Subcutaneous abdominal adipose tissue (tissue), 5 donors: ENCODE results near the gene HPCAL1.
A peak's percentile ranks its signal among the peaks of the same experiment; 100 is the strongest.

ENCODE experiments used
- H3K27ac ChIP-seq: one replicate; pipeline ENCODE4 v1.7.0; 2013; ENCODE audit warnings: low read depth, mild to moderate bottlenecking, inconsistent platforms, low read length, moderate library complexity
- H3K27me3 ChIP-seq, 5 donors: one replicate each; pipeline ENCODE4 v1.7.0; 2013; ENCODE audit warnings: low read length in 5 of 5, inconsistent platforms in 1 of 5; ENCODE audit not compliant: control insufficient read depth in 5 of 5, insufficient read depth in 4 of 5
- H3K36me3 ChIP-seq, 5 donors: one replicate each; pipeline ENCODE4 v1.7.0; 2013; ENCODE audit warnings: low read length in 5 of 5; ENCODE audit not compliant: control insufficient read depth in 5 of 5, insufficient read depth in 5 of 5
- H3K4me1 ChIP-seq, 5 donors: one replicate each; pipeline ENCODE4 v1.7.0; 2013; ENCODE audit warnings: low read length in 5 of 5, mild to moderate bottlenecking in 3 of 5, moderate library complexity in 1 of 5; ENCODE audit not compliant: control insufficient read depth in 5 of 5, insufficient read depth in 5 of 5
- H3K4me3 ChIP-seq, 5 donors: one replicate each; pipeline ENCODE4 v1.7.0; 2013; ENCODE audit warnings: low read length in 5 of 5, low read depth in 1 of 5
- H3K9ac ChIP-seq, 5 donors: one replicate each; pipeline ENCODE4 v1.7.0; 2013; ENCODE audit warnings: low read length in 5 of 5, mild to moderate bottlenecking in 4 of 5, moderate library complexity in 3 of 5
- H3K9me3 ChIP-seq, 5 donors: one replicate each; pipeline ENCODE4 v1.7.0; 2013; ENCODE audit warnings: low read length in 5 of 5; ENCODE audit not compliant: control insufficient read depth in 5 of 5
- donor health status: healthy.
- donor health status: healthy.
- donor health status: healthy.
- donor health status: healthy.
- donor health status: healthy.

HPCAL1 gene

GRCh38 chr2:10381997-10382353 is 79.3 kb downstream of the HPCAL1 start:
- Histone ChIP-seq H3K27ac (no peak overlapping the region), H3K36me3 (no peaks in the 10 kb centered on the region), H3K4me3 (no peak overlapping the region)

GRCh38 chr2:10382354-10383061 is 79.8 kb downstream of the HPCAL1 start:
- Histone ChIP-seq H3K4me1 (peaks cover 9 to 55% (median 32%) of the 10 kb centered on the region in 5 donors), H3K36me3 (no peaks in the 10 kb centered on the region), H3K4me3 (peak overlapping the region in 4 of 5 donors; percentile 4 to 41 (median 30)), H3K9me3 (no peaks in the 10 kb centered on the region), H3K27ac (no peak overlapping the region), H3K27me3 (peaks cover 0 to 17% (median 6%) of the 10 kb centered on the region in 5 donors), H3K9ac (no peak overlapping the region)

More at GRCh38 chr2:10381997-10382353, 79.3 kb downstream of the HPCAL1 start:
- peaks cover 9 to 50% (median 29%) of the 10 kb centered on the region in 5 donors for H3K4me1 ChIP-seq
- no peak overlapping the region for H3K9ac ChIP-seq
- peaks cover 0 to 12% (median 6%) of the 10 kb centered on the region in 5 donors for H3K27me3 ChIP-seq
- H3K9me3 ChIP-seq = no peaks in the 10 kb centered on the region

GRCh38 chr2:10383960-10384734 is 81.4 kb downstream of the HPCAL1 start:
- Histone ChIP-seq H3K9ac (no peak overlapping the region), H3K27ac (no peak overlapping the region), H3K4me3 (no peak overlapping the region), H3K4me1 (peaks cover 9 to 72% (median 32%) of the 10 kb centered on the region in 5 donors), H3K27me3 (peaks cover 0 to 17% (median 6%) of the 10 kb centered on the region in 5 donors), H3K9me3 (no peaks in the 10 kb centered on the region), H3K36me3 (no peaks in the 10 kb centered on the region)

GRCh38 chr2:10385501-10385900 is 82.8 kb downstream of the HPCAL1 start:
- Histone ChIP-seq H3K27me3 (peaks cover 0 to 17% (median 6%) of the 10 kb centered on the region in 5 donors), H3K4me3 (no peak overlapping the region), H3K9me3 (no peaks in the 10 kb centered on the region), H3K27ac (no peak overlapping the region), H3K4me1 (peaks cover 2 to 76% (median 34%) of the 10 kb centered on the region in 5 donors), H3K9ac (no peak overlapping the region), H3K36me3 (no peaks in the 10 kb centered on the region)

- H3K4me3 ChIP-seq = no peak overlapping the region
- H3K36me3 ChIP-seq = no peaks in the 10 kb centered on the region
- no peaks in the 10 kb centered on the region for H3K9me3 ChIP-seq
- peaks cover 0 to 14% (median 6%) of the 10 kb centered on the region in 5 donors for H3K27me3 ChIP-seq
- H3K9ac ChIP-seq = no peak overlapping the region
- H3K4me1 ChIP-seq = peaks cover 2 to 75% (median 34%) of the 10 kb centered on the region in 5 donors
- no peak overlapping the region for H3K27ac ChIP-seq
These were observed 83.4 kb downstream of the HPCAL1 start for GRCh38 chr2:10385933-10386773.

GRCh38 chr2:10387033-10387432 is 84.3 kb downstream of the HPCAL1 start:
- no peak overlapping the region for H3K4me3 ChIP-seq
- peaks cover 2 to 67% (median 32%) of the 10 kb centered on the region in 5 donors for H3K4me1 ChIP-seq
- no peaks in the 10 kb centered on the region for H3K9me3 ChIP-seq
- H3K9ac ChIP-seq = no peak overlapping the region
- no peak overlapping the region for H3K27ac ChIP-seq
- H3K36me3 ChIP-seq = no peaks in the 10 kb centered on the region
- H3K27me3 ChIP-seq = peaks cover 0 to 14% (median 6%) of the 10 kb centered on the region in 5 donors

GRCh38 chr2:10388954-10389560 is 86.4 kb downstream of the HPCAL1 start:
- Histone ChIP-seq H3K9ac (no peak overlapping the region), H3K27ac (no peak overlapping the region), H3K9me3 (no peaks in the 10 kb centered on the region), H3K4me3 (no peak overlapping the region), H3K27me3 (peaks cover 0 to 14% (median 3%) of the 10 kb centered on the region in 5 donors), H3K36me3 (no peaks in the 10 kb centered on the region), H3K4me1 (peaks cover 0 to 64% (median 30%) of the 10 kb centered on the region in 5 donors)

- Histone ChIP-seq H3K36me3 (no peaks in the 10 kb centered on the region), H3K9me3 (no peaks in the 10 kb centered on the region), H3K27ac (no peak overlapping the region), H3K27me3 (peaks cover 0 to 12% (median 2%) of the 10 kb centered on the region in 5 donors), H3K9ac (peak overlapping the region in 1 of 5 donors; percentile 41), H3K4me3 (no peak overlapping the region), H3K4me1 (peaks cover 0 to 62% (median 25%) of the 10 kb centered on the region in 5 donors)
These were observed 86.9 kb downstream of the HPCAL1 start for GRCh38 chr2:10389573-10389972.

- no peaks in the 10 kb centered on the region for H3K36me3 ChIP-seq
- H3K4me1 ChIP-seq = peaks cover 0 to 62% (median 25%) of the 10 kb centered on the region in 5 donors
- no peak overlapping the region for H3K4me3 ChIP-seq
- no peaks in the 10 kb centered on the region for H3K9me3 ChIP-seq
- no peak overlapping the region for H3K9ac ChIP-seq
- H3K27me3 ChIP-seq = peaks cover 0 to 12% (median 2%) of the 10 kb centered on the region in 5 donors
- H3K27ac ChIP-seq = no peak overlapping the region
These were observed 87.7 kb downstream of the HPCAL1 start for GRCh38 chr2:10390369-10390801.
